Adrenal gland (tissue), 12 donors: ENCODE data around the gene HACL1. TPM values are rescaled to one million over a fixed set of nuclear protein-coding genes. Genes with fewer than 3 reads are reported as not detected.

ENCODE experiments used
- DNase-seq, 7 donors: peaks; one replicate each; pipeline ENCODE4 v3.0.0-alpha.2; 2019 to 2020
- H3K27ac ChIP-seq, 5 donors: fragments of 200-600 bp; sonication (generic) in 4 of 5; 1 replicate in 3 of 5; 2 replicates in 2 of 5; pipeline versions ENCODE4 v1.5.1 to v1.8.0; 2016 to 2020; ENCODE audit warnings: mild to moderate bottlenecking in 1 of 5
- H3K27me3 ChIP-seq: fragments of 200-600 bp; 2 replicates; pipeline ENCODE4 v1.8.0; 2021
- H3K36me3 ChIP-seq, 2 donors: fragments of 200-600 bp; replicated peaks in 1 of 2; 1 replicate in 1 of 2; 2 replicates in 1 of 2; pipeline versions ENCODE4 v1.5.1 to v1.8.0; 2018 to 2022
- H3K4me1 ChIP-seq, 2 donors: fragments of 200-600 bp; replicated peaks in 1 of 2; 1 replicate in 1 of 2; 2 replicates in 1 of 2; pipeline versions ENCODE4 v1.5.1 to v1.8.0; 2018 to 2021
- H3K4me3 ChIP-seq, 4 donors: fragments of 200-600 bp; sonication (generic) in 3 of 4; one replicate each; pipeline ENCODE4 v1.5.1; 2016 to 2018
- H3K9me3 ChIP-seq, 3 donors: fragments of 200-600 bp; sonication (generic) in 1 of 3; replicated peaks in 1 of 3; 1 replicate in 2 of 3; 2 replicates in 1 of 3; pipeline versions ENCODE4 v1.5.1 to v1.8.0; 2016 to 2021
- CTCF ChIP-seq, 6 experiments: fragments of 450-650 bp in 4 of 6; fragments of 200-600 bp in 2 of 6; sonication (generic) in 1 of 6; IDR thresholded peaks; 1 replicate in 5 of 6; 2 replicates in 1 of 6; pipeline versions ENCODE4 v1.5.1 to v1.8.0; 2016 to 2021; ENCODE audit warnings: antibody characterized with exemption in 6 of 6, mild to moderate bottlenecking in 2 of 6, moderate library complexity in 1 of 6
- POLR2A ChIP-seq, 2 donors: fragments of 450-650 bp; IDR thresholded peaks; one replicate each; pipeline ENCODE4 v1.6.1; 2017; ENCODE audit warnings: antibody characterized with exemption in 2 of 2, mild to moderate bottlenecking in 2 of 2, moderate library complexity in 1 of 2
- WGBS, 4 donors: extraction: QIAGEN DNeasy Blood & Tissue Kit in 2 of 4; methylation state at CpG; one replicate each; pipeline versions ENCODE4 v1.1.5 to v1.1.7; 2013 to 2017; 5-methylcytosine and 5-hydroxymethylcytosine counted together
- intact Hi-C, 2 donors: fragments of 100-400 bp; cut with DNase I; formaldehyde crosslinking; loops; one replicate each; pipeline versions ENCODE4 v1.14.1 to v1.15.0; 2022 to 2023
- polyA plus RNA-seq, 3 donors: library from polyadenylated mRNA; stranded (reverse); fragments of 200-250 nt in 2 of 3; fragments of 350-450 nt in 1 of 3; fragmentation: Illumina TruSeq in 1 of 3; extraction: RNeasy Lipid Tissue Mini Kit (QIAGEN cat#74804) in 1 of 3; gene quantifications; one replicate each; pipeline ENCODE4 v1.2.3, GENCODE V29; 2013 to 2014
- total RNA-seq, 9 donors: library from RNA; depleted of rRNA in 4 of 9; stranded (reverse); fragments of >200 nt in 4 of 9; fragments of 120-200 nt in 1 of 9; fragmentation: NEBNext Ultra II Directional in 1 of 9; extraction: Animal tissue kit (Norgen Biotek cat#: 25700) in 1 of 9; gene quantifications; one replicate each; pipeline versions ENCODE4 v1.1.0 to v1.2.4, GENCODE V29; 2013 to 2023
- donor health status: healthy with polysubstance abuse.
- donor health status: Bipolar disorder and iron deficiency.
- donor health status: DM: yes; HTN: yes; CAD: no.
- donor health status: DM: no; HTN: no; CAD: no.
- donor health status: DM: no; HTN: no; CAD: no.
- donor health status: DM: yes; HTN: yes; CAD: no.

The HACL1 gene
- total and polyA plus RNA-seq, 12 donors, result 12.3 to 41.7 (median 23.5) TPM

DNA sequence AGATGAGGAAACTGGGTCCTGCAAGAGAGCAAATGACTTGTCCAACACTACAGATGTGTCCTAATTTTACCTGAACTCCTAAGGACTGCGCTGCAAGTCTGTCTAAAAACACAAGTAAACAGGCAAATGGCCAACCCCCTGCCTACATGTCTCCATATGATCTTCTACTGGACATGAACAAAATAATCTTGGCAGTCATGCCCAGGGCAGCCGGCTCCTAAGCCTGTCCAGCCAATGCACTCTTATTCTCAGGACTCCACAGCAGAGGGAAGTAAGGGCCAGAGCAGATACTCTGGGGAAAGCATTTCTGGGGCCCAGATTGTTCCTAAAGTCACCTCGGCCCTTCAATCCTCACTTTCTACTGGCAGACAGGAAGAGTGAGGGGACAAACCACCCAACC is 90.2 kb downstream of the HACL1 start:
- WGBS, 4 donors, result 94 to 99% (median 97%) methylated on average over 2 to 3 of the region's 3 CpGs
- no peak for TF ChIP-seq CTCF (IDR thresholded peaks at IDR 0.05)
- no peak for TF ChIP-seq POLR2A (IDR thresholded peaks at IDR 0.05)
- intact Hi-C loops, result no loop called here

More for the DNA sequence above, 90.2 kb downstream of the HACL1 start:
- Histone ChIP-seq H3K9me3 (no peaks in the 10 kb centered on the region), H3K4me1 (no peaks in the 10 kb centered on the region), H3K27ac (no peak overlapping the region), H3K4me3 (no peak overlapping the region), H3K27me3 (no peaks in the 10 kb centered on the region), H3K36me3 (no peaks in the 10 kb centered on the region)
- no peak for DNase-seq

Other genes starting within 250 kb of the HACL1 start
- 10 to 100 TPM in 7 of 9 donors, 1 to 10 TPM in 2; 6.8 to 34.2 (median 13.3) TPM for gene METTL6, start 174.0 kb downstream of the HACL1 start, total RNA-seq
- 10 to 100 TPM in 1 of 3 donors, 1 to 10 TPM in 2; 6.2 to 16.9 (median 8.4) TPM for gene METTL6, start 174.0 kb downstream of the HACL1 start, polyA plus RNA-seq
- gene EAF1, start 174.0 kb downstream of the HACL1 start, total RNA-seq, result 10 to 100 TPM; 11.8 to 30.6 (median 20.6) TPM
- 10 to 100 TPM in 1 of 3 donors, 1 to 10 TPM in 2; 2.6 to 22.5 (median 4.6) TPM for gene EAF1, start 174.0 kb downstream of the HACL1 start, polyA plus RNA-seq
- 1 to 10 TPM in 7 of 9 donors, under 1 TPM in 1, not detected in 1; 0.60 to 3.2 (median 2.0) TPM for gene COLQ, start 79.9 kb downstream of the HACL1 start, total RNA-seq
- 1 to 10 TPM; 1.1 to 7.7 (median 7.3) TPM for gene COLQ, start 79.9 kb downstream of the HACL1 start, polyA plus RNA-seq
- gene BTD, start 176 bp upstream of the HACL1 start, total RNA-seq, result 100 to 1,000 TPM in 2 of 9 donors, 10 to 100 TPM in 7; 28.0 to 148 (median 64.6) TPM
- gene BTD, start 176 bp upstream of the HACL1 start, polyA plus RNA-seq, result 10 to 100 TPM in 2 of 3 donors, 1 to 10 TPM in 1; 9.9 to 27.0 (median 26.1) TPM
- gene ANKRD28, start 196.4 kb upstream of the HACL1 start, total RNA-seq, result 10 to 100 TPM; 14.0 to 71.7 (median 44.5) TPM
- 10 to 100 TPM; 11.0 to 16.9 (median 16.2) TPM for gene ANKRD28, start 196.4 kb upstream of the HACL1 start, polyA plus RNA-seq